H7 (cell line): Measurements from ENCODE around the gene DPYD. TPM values are rescaled to one million over a fixed set of nuclear protein-coding genes. Genes with fewer than 3 reads are reported as not detected.

Experiments used
- DNase-seq: peaks from one replicate; pipeline ENCODE4 v3.0.0; 2012
- H3K27me3 ChIP-seq: 2 replicates; pipeline ENCODE4 v1.6.0; 2011; ENCODE audit warnings: mild to moderate bottlenecking, low read length; ENCODE audit not compliant: control insufficient read depth, insufficient read depth
- H3K36me3 ChIP-seq: replicated peaks from 2 replicates; pipeline ENCODE4 v1.5.1; 2011; ENCODE audit warnings: low read length; ENCODE audit not compliant: control insufficient read depth, insufficient read depth
- H3K4me3 ChIP-seq: 2 replicates; pipeline ENCODE4 v1.5.1; 2011; ENCODE audit warnings: low read depth, mild to moderate bottlenecking, control low read depth, low read length, moderate library complexity; ENCODE audit not compliant: insufficient read depth
- total RNA-seq: library from RNA; depleted of rRNA; stranded (reverse); fragments of >200 nt; shearing (Covaris generic); gene quantifications from 2 replicates; pipeline ENCODE4 v1.2.3, GENCODE V29; 2014

DPYD gene
- total RNA-seq, 1 experiment from 2014 or later, result 0.59 TPM

DNA sequence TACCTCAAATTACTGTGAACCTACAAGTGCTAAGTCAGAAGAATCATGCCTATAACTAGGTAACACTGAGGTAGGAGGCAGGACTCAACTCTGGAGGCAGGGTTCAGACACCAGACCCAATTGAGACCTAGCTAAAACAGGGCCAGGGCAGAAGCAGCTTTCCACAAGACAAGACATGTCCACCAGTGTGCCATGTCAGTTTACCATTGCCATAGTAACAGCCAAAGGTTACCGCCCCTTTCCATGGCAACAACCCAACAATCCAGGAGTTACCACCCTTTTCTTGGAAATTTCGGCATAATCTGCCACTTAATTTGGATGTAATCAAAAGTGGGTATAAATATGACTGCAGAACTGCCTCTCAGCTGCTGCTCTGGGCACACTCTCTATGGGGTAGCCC is 432.3 kb downstream of the DPYD start:
- no peak for DNase-seq

DNA sequence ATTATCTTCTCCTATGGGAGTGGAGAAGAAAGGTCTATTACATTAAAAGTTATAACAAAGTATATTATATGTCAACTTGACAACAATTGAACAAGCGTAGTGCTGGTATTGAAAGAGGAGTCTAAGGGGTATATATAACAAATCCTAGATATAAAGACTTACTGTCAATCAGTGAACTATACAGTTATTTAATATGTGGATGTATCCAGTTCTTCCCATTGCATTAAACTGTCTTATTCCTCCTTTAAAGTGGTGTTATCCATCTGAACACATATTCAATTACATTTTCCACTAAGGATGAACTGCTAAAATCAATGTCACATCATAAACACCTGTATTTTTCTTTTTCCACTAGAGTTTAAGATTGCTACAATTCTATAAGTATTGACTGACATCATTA is 438.8 kb downstream of the DPYD start:
- no peaks in the 10 kb centered on the region for H3K36me3 ChIP-seq
- DNase-seq, result no peak
- H3K4me3 ChIP-seq, result no peak overlapping the region
- no peaks in the 10 kb centered on the region for H3K27me3 ChIP-seq

More for the DNA sequence above, 432.3 kb downstream of the DPYD start:
- H3K36me3 ChIP-seq, result no peaks in the 10 kb centered on the region
- no peak overlapping the region for H3K4me3 ChIP-seq
- H3K27me3 ChIP-seq, result no peaks in the 10 kb centered on the region

DNA sequence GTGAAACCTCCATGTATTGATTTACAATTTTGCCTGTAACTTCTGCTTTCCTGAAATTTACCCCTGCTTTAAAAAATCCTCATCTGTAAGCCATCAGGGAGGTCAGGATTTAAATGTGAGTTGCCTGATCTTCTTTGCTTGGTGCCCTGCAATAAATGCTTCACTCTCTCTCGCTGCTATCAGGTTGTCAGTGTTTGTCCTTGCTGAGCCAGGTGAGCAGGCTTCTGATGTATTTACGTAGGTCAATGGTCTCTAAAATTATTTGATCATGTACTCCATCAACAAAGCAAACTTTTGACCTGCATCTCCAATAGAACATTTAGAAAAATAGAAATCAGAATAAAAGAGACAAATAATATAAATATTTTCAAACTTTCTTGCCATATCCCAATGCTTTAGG is 453.4 kb downstream of the DPYD start:
- no peak for DNase-seq
- Histone ChIP-seq H3K4me3 (no peak overlapping the region), H3K27me3 (no peaks in the 10 kb centered on the region), H3K36me3 (no peaks in the 10 kb centered on the region)

- H3K27me3 ChIP-seq, result no peaks in the 10 kb centered on the region
- no peaks in the 10 kb centered on the region for H3K36me3 ChIP-seq
- H3K4me3 ChIP-seq, result no peak overlapping the region
- DNase-seq, result no peak
Measured at GRCh38 chr1:97464305-97464704, 456.5 kb downstream of the DPYD start.

GRCh38 chr1:97461782-97462181 is 459.1 kb downstream of the DPYD start:
- no peaks in the 10 kb centered on the region for H3K27me3 ChIP-seq
- no peak for DNase-seq
- no peak overlapping the region for H3K4me3 ChIP-seq
- no peaks in the 10 kb centered on the region for H3K36me3 ChIP-seq

- DNase-seq, result no peak
- Histone ChIP-seq H3K4me3 (no peak overlapping the region), H3K36me3 (no peaks in the 10 kb centered on the region)
Measured at GRCh38 chr1:97457446-97458089, 463.3 kb downstream of the DPYD start.

GRCh38 chr1:97451944-97452343 is 468.9 kb downstream of the DPYD start:
- no peaks in the 10 kb centered on the region for H3K36me3 ChIP-seq
- no peaks in the 10 kb centered on the region for H3K27me3 ChIP-seq
- DNase-seq, result no peak
- H3K4me3 ChIP-seq, result no peak overlapping the region

More at GRCh38 chr1:97457446-97458089, 463.3 kb downstream of the DPYD start:
- H3K27me3 ChIP-seq, result no peaks in the 10 kb centered on the region

DNA sequence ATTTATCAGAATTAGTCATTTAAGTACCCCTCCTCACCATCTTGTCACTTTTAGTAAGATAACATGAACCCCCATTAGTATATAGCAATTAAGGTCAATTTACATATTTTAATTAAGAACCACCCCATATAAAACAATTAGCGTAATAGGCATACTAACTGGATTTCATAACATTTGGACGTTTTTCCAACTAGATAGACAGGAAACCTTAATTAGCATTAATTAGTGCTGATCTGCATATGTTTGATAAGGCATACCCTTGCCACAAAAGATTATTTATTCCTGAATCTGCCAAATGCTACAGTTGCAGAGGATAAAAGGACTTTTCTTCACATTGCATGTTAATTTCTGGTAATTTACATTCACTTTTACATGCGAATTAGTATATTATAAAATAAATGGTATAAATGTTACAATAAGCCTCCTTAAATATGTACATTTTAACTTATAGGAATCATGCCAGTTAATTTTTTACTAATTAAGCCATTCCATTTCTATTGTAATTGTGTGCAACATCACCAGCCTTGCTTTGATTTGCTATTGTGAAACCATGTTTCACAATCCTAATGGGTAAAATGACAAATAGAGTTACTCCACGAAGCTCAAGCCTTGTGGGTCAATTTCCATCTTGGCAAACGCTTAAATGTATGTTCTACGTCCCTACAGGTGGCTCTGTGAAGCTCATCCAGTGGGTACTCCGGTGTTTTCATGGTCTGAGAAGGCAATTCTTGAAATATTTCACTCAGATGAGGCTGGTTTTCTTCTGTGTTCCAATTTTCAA is 469.6 kb downstream of the DPYD start:
- no peak for DNase-seq
- H3K27me3 ChIP-seq, result no peaks in the 10 kb centered on the region
- H3K4me3 ChIP-seq, result no peak overlapping the region
- H3K36me3 ChIP-seq, result no peaks in the 10 kb centered on the region

- no peaks in the 10 kb centered on the region for H3K36me3 ChIP-seq
- H3K27me3 ChIP-seq, result no peaks in the 10 kb centered on the region
- H3K4me3 ChIP-seq, result no peak overlapping the region
- peak; percentile 3 for DNase-seq
Measured at GRCh38 chr1:97441966-97442365, 478.9 kb downstream of the DPYD start.

DNA sequence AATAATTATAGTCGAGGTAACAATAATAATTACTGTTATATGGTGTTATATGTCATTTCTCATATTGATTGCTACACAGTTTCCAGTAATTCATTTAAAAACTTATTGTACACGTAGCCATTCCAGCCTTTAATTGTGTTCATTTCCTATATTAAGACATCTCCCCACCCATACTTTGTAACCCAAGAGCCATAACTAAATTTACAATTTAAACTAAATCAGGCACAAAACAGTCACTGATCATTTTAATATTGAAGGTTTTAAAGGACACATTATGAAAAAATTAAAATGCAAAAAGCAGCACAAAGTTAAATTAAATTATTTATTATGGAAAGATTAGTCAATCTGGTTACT is 487.0 kb downstream of the DPYD start:
- Histone ChIP-seq H3K36me3 (no peaks in the 10 kb centered on the region), H3K4me3 (no peak overlapping the region), H3K27me3 (no peaks in the 10 kb centered on the region)
- no peak for DNase-seq

DNA sequence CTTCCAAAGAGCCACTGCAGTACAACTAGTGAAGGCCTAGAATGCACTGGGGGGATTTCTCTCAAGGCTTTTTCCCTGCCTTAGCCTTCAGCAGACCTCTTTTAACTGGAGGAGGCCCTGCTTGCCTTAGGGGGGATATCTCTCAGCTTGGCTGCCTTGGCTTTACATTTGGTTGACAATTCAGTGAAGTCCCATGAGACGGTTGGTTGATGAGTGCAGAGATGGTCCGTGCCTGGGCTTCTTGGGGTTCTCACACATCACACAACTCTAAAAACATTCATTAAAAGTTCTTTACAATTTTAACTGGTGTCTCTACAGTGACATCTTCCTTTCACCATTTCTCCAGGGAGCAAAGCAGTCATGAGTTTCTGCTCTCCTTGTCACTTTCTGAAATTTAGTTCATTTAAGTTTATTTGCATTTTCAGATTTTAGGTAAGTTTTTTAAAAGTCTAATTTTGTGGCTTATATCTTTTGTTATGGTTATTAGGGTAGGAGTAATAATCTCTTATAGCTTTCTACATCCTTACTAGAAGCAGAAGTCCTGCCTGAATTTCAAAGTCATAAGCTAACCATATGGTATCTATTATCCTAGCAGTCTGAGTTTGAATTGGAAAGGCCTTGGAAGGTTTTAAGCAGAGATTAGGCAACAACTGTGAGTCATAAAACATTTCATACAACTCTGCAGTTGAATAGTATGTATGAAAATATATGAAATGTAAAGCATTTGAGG is 487.6 kb downstream of the DPYD start:
- DNase-seq, result no peak
- H3K27me3 ChIP-seq, result no peaks in the 10 kb centered on the region
- no peaks in the 10 kb centered on the region for H3K36me3 ChIP-seq
- no peak overlapping the region for H3K4me3 ChIP-seq

DNA sequence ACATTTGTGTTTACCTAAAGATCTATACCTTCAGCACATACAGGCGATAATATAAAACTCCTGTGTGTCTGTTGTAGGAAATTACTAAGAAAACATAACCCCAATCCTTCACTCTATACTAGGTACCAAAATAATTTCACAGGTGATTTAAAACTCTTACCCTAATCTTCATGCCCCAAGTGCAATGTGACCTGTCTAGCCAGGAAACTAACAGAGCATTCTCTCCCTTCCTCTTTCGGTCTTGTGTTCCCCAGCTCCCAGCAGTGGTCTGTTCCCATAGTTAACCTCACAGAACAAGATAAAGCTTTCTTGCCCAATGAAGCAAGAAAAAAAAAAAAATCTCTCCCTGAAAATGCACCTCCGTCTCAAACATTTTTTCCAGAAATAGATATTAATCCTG is 493.5 kb downstream of the DPYD start:
- no peaks in the 10 kb centered on the region for H3K36me3 ChIP-seq
- DNase-seq, result no peak

DNA sequence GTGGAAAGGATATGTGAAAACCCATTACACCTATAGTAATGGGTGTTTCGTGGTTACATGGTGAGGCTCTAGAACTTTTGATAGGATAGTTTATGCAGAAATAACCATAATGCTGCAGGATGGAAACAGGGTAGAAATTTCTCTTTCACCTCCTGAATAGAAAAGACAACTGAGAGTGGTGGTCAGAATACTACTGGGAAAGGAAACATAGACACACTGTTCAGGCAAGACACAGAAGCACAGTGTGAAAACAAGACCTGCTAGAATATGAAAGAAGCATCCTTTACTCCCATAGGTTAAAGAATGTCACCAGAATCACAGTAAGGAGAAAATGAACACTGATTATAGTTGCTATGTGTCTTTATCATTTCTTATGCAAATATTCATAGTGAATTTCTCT is 496.6 kb downstream of the DPYD start:
- DNase-seq, result no peak
- no peaks in the 10 kb centered on the region for H3K27me3 ChIP-seq
- no peak overlapping the region for H3K4me3 ChIP-seq
- H3K36me3 ChIP-seq, result no peaks in the 10 kb centered on the region

More for the DNA sequence above, 493.5 kb downstream of the DPYD start:
- no peak overlapping the region for H3K4me3 ChIP-seq
- H3K27me3 ChIP-seq, result no peaks in the 10 kb centered on the region

DNA sequence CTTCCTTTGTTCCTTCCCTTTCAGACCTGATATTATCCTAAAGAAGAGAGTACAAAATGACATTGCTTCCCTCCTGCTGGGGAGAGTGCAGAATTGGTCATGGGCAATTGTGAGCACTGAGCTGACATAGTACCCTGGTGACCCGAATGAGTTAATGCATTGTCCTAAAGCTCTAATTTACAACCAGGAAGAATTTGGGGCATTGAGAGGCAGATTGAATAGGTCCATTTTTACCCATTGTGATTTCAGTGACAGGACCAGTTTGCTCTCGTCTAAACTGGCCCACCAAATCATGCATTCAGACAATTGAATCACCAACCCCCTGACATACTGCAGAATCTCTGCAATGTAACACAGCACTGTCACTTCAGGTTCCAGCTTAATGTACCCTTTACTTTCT is 497.4 kb downstream of the DPYD start:
- no peaks in the 10 kb centered on the region for H3K27me3 ChIP-seq
- no peak overlapping the region for H3K4me3 ChIP-seq
- no peaks in the 10 kb centered on the region for H3K36me3 ChIP-seq
- no peak for DNase-seq

- Histone ChIP-seq H3K4me3 (no peak overlapping the region), H3K36me3 (no peaks in the 10 kb centered on the region), H3K27me3 (no peaks in the 10 kb centered on the region)
- no peak for DNase-seq
Measured at GRCh38 chr1:97417661-97418060, 503.2 kb downstream of the DPYD start.
